H1 (cell line): ENCODE measurements around the gene PALM. TPM values are rescaled to one million over a fixed set of nuclear protein-coding genes. Genes with fewer than 3 reads are reported as not detected.

Experiments
- CTCF ChIA-PET: fragments of 300-600 bp; sonication (Branson Sonifier 250); formaldehyde crosslinking; loops from one replicate; lab custom pipeline; 2021; ENCODE audit not compliant: partially characterized antibody; lab: Charles Lee
- POLR2A ChIA-PET: fragments of 300-600 bp; sonication (Branson Sonifier 250); formaldehyde crosslinking; loops from one replicate; lab custom pipeline; 2021; ENCODE audit warnings: inconsistent platforms; ENCODE audit not compliant: partially characterized antibody; lab: Charles Lee
- DNase-seq, 2 experiments: peaks; one replicate each; pipeline versions ENCODE4 v3.0.0 to v3.0.0-alpha.2; 2010 to 2022; ENCODE audit warnings: low spot score in 2 of 2, low read depth in 1 of 2, mixed read lengths in 1 of 2
- FAIRE-seq: peaks from 2 replicates; lab custom pipeline; 2011; peaks lifted over from hg19 to GRCh38; lab: Jason Lieb, UNC
- H2AFZ ChIP-seq: 2 replicates; pipeline ENCODE4 v1.8.1; 2012; ENCODE audit warnings: low read length, inconsistent platforms
- H2AK5ac ChIP-seq: 2 replicates; pipeline ENCODE4 v1.6.1; 2013; ENCODE audit warnings: low read depth, low read length
- H2BK120ac ChIP-seq: replicated peaks from 2 replicates; pipeline ENCODE3; 2013; ENCODE audit warnings: low read depth, low read length, inconsistent platforms
- H2BK12ac ChIP-seq: 2 replicates; pipeline ENCODE4 v1.6.1; 2013; ENCODE audit warnings: low read depth, low read length
- H2BK15ac ChIP-seq: 2 replicates; pipeline ENCODE4 v1.6.1; 2013; ENCODE audit warnings: low read length
- H2BK20ac ChIP-seq: 2 replicates; pipeline ENCODE4 v1.6.1; 2013; ENCODE audit warnings: low read length
- H2BK5ac ChIP-seq: 2 replicates; pipeline ENCODE4 v1.6.1; 2013; ENCODE audit warnings: low read depth, low read length
- H3K14ac ChIP-seq: 2 replicates; pipeline ENCODE4 v1.6.1; 2013; ENCODE audit warnings: inconsistent platforms; ENCODE audit not compliant: insufficient read length
- H3K18ac ChIP-seq: 2 replicates; pipeline ENCODE4 v1.6.1; 2013; ENCODE audit warnings: low read length; ENCODE audit errors: extremely low read depth
- H3K23ac ChIP-seq: 2 replicates; pipeline ENCODE4 v1.6.1; 2013; ENCODE audit warnings: inconsistent platforms; ENCODE audit not compliant: insufficient read length
- H3K23me2 ChIP-seq: 2 replicates; pipeline ENCODE4 v1.6.1; 2013; ENCODE audit warnings: low read depth, low read length
- H3K27ac ChIP-seq: 2 replicates; pipeline ENCODE4 v1.6.1; 2011; ENCODE audit warnings: low read depth, low read length, inconsistent platforms
- H3K27me3 ChIP-seq, 4 experiments: replicated peaks in 1 of 4; 1 replicate in 1 of 4; 2 replicates in 3 of 4; pipeline versions ENCODE4 v1.6.1 to v1.8.1; 2011 to 2013; ENCODE audit warnings: low read length in 3 of 4, mild to moderate bottlenecking in 3 of 4, inconsistent platforms in 2 of 4, mixed read lengths in 2 of 4, moderate library complexity in 1 of 4; ENCODE audit not compliant: control insufficient read depth in 3 of 4, insufficient read depth in 3 of 4; ENCODE audit errors: extremely low read depth in 1 of 4
- H3K36me3 ChIP-seq, 4 experiments: 2 replicates each; pipeline versions ENCODE4 v1.6.1 to v1.8.1; 2011 to 2013; ENCODE audit warnings: mild to moderate bottlenecking in 4 of 4, low read length in 3 of 4, moderate library complexity in 2 of 4, control low read depth in 1 of 4, inconsistent platforms in 1 of 4; ENCODE audit not compliant: insufficient read depth in 4 of 4, control insufficient read depth in 2 of 4
- H3K4ac ChIP-seq: replicated peaks from 2 replicates; pipeline ENCODE3; 2013; ENCODE audit warnings: low read length, low read depth, mixed read lengths, inconsistent platforms; ENCODE audit not compliant: insufficient read length
- H3K4me1 ChIP-seq, 4 experiments: replicated peaks in 1 of 4; 1 replicate in 1 of 4; 2 replicates in 3 of 4; pipeline versions ENCODE4 v1.6.1 to v1.8.1; 2011 to 2013; ENCODE audit warnings: low read length in 3 of 4, inconsistent platforms in 2 of 4, mixed read lengths in 1 of 4; ENCODE audit not compliant: insufficient read depth in 4 of 4, control insufficient read depth in 3 of 4
- H3K4me2 ChIP-seq, 2 experiments: 2 replicates each; pipeline versions ENCODE4 v1.6.1 to v1.8.1; 2011 to 2013; ENCODE audit warnings: low read depth in 2 of 2, low read length in 2 of 2, control low read depth in 1 of 2, inconsistent platforms in 1 of 2, mild to moderate bottlenecking in 1 of 2; ENCODE audit not compliant: insufficient read depth in 1 of 2
- H3K4me3 ChIP-seq, 4 experiments: fragments of 200-600, 300-600 bp in 1 of 4; sonication (generic), shearing (Covaris generic), sonication (Bioruptor Twin) in 1 of 4; 2 replicates each; pipeline versions ENCODE4 v1.5.1 to v1.8.1; 2011 to 2016; ENCODE audit warnings: low read length in 4 of 4, low read depth in 3 of 4, control low read depth in 2 of 4, inconsistent platforms in 2 of 4, mild to moderate bottlenecking in 2 of 4, mixed read lengths in 1 of 4, moderate library complexity in 1 of 4; ENCODE audit not compliant: insufficient read depth in 2 of 4; ENCODE audit errors: extremely low read depth in 1 of 4
- H3K56ac ChIP-seq: replicated peaks from 2 replicates; pipeline ENCODE3; 2013; ENCODE audit warnings: low read depth, mild to moderate bottlenecking, mixed read lengths, low read length, inconsistent platforms; ENCODE audit not compliant: insufficient read length
- H3K79me1 ChIP-seq: 2 replicates; pipeline ENCODE4 v1.6.1; 2013; ENCODE audit warnings: low read depth, low read length, control low read depth
- H3K79me2 ChIP-seq, 2 experiments: 2 replicates each; pipeline versions ENCODE4 v1.6.1 to v1.8.1; 2012 to 2013; ENCODE audit warnings: low read length in 2 of 2, mild to moderate bottlenecking in 2 of 2, inconsistent platforms in 1 of 2; ENCODE audit not compliant: insufficient read depth in 2 of 2, control insufficient read depth in 1 of 2
- H3K9ac ChIP-seq, 4 experiments: replicated peaks in 1 of 4; 1 replicate in 1 of 4; 2 replicates in 3 of 4; pipeline versions ENCODE4 v1.6.1 to v1.8.1; 2011 to 2013; ENCODE audit warnings: low read depth in 3 of 4, low read length in 3 of 4, control low read depth in 2 of 4, mild to moderate bottlenecking in 2 of 4, moderate library complexity in 2 of 4, inconsistent platforms in 1 of 4; ENCODE audit errors: extremely low read depth in 1 of 4
- H3K9me3 ChIP-seq, 2 experiments: 2 replicates each; pipeline versions ENCODE4 v1.6.1 to v1.8.1; 2012 to 2013; ENCODE audit warnings: mild to moderate bottlenecking in 2 of 2, moderate library complexity in 2 of 2, control low read depth in 1 of 2, inconsistent platforms in 1 of 2, low read depth in 1 of 2, low read length in 1 of 2, mixed read lengths in 1 of 2; ENCODE audit not compliant: insufficient read depth in 2 of 2
- H4K20me1 ChIP-seq, 2 experiments: replicated peaks in 1 of 2; 2 replicates each; pipeline versions ENCODE3 to v1.8.1; 2011 to 2013; ENCODE audit warnings: inconsistent platforms in 2 of 2, low read length in 2 of 2, mild to moderate bottlenecking in 1 of 2; ENCODE audit not compliant: insufficient read depth in 2 of 2, control insufficient read depth in 1 of 2
- H4K5ac ChIP-seq: 2 replicates; pipeline ENCODE4 v1.6.1; 2013; ENCODE audit warnings: low read length, low read depth, mixed read lengths, inconsistent platforms; ENCODE audit not compliant: insufficient read length
- H4K8ac ChIP-seq: 2 replicates; pipeline ENCODE4 v1.8.0; 2013; ENCODE audit warnings: mild to moderate bottlenecking, moderate library complexity, low read length, inconsistent platforms; ENCODE audit not compliant: insufficient read depth; ENCODE audit errors: extremely low read depth
- H4K91ac ChIP-seq: replicated peaks from 2 replicates; pipeline ENCODE3; 2013; ENCODE audit warnings: low read length, mixed read lengths, inconsistent platforms; ENCODE audit not compliant: insufficient read length
- BRCA1 ChIP-seq: IDR thresholded peaks from 2 replicates; pipeline ENCODE4 v1.6.1; 2012; ENCODE audit warnings: low read depth, low read length, improper control_type of control experiment
- CBX5 ChIP-seq: fragments of 300-800, 300-1000 bp; sonication (generic); IDR thresholded peaks from 2 replicates; pipeline ENCODE4 v1.7.1; 2016; ENCODE audit warnings: antibody characterized with exemption, low read length, low read depth
- EP300 ChIP-seq, 2 experiments: IDR thresholded peaks; 1 replicate in 1 of 2; 2 replicates in 1 of 2; pipeline ENCODE4 v1.6.1; 2011 to 2012; ENCODE audit warnings: low read depth in 2 of 2, low read length in 2 of 2, mild to moderate bottlenecking in 2 of 2, borderline replicate concordance in 1 of 2, inconsistent platforms in 1 of 2, moderate library complexity in 1 of 2
- RFX5 ChIP-seq: IDR thresholded peaks from 2 replicates; pipeline ENCODE4 v1.6.1; 2011; ENCODE audit warnings: low read depth, low read length, improper control_type of control experiment, borderline replicate concordance
- SIX5 ChIP-seq: IDR thresholded peaks from 2 replicates; pipeline ENCODE4 v1.6.1; 2011; ENCODE audit warnings: mild to moderate bottlenecking, low read depth, low read length
- SP2 ChIP-seq: IDR thresholded peaks from 2 replicates; pipeline ENCODE4 v1.6.1; 2012; ENCODE audit warnings: mild to moderate bottlenecking, low read length, inconsistent platforms
- WGBS, 2 experiments: shearing (Covaris generic) in 1 of 2; methylation state at CpG; one replicate each; pipeline versions ENCODE4 v1.1.6 to v1.1.7; 2013 to 2015; ENCODE audit warnings: low lambda C conversion rate in 2 of 2, mixed read lengths in 2 of 2, inconsistent platforms in 1 of 2, low coverage in 1 of 2, missing lambda C conversion rate in 1 of 2; ENCODE audit not compliant: insufficient replicate concordance in 2 of 2, insufficient coverage in 1 of 2, insufficient read length in 1 of 2; ENCODE audit errors: extremely low coverage in 1 of 2, missing lambda C conversion rate in 1 of 2; 5-methylcytosine and 5-hydroxymethylcytosine counted together
- polyA plus RNA-seq, 7 experiments: library from polyadenylated mRNA; depleted of rRNA in 3 of 7; stranded (reverse) in 5 of 7; unstranded in 2 of 7; fragments of >200 nt in 5 of 7; fragments of 200-250 nt in 2 of 7; gene quantifications; 1 replicate in 5 of 7; 2 replicates in 1 of 7; 4 replicates in 1 of 7; pipeline versions ENCODE4 v1.2.1 to v1.2.3, GENCODE V29; 2011 to 2013; ENCODE audit warnings: missing spikeins in 2 of 7, mixed read lengths in 2 of 7
- total RNA-seq: library from RNA; stranded (reverse); fragmentation: NEBNext Ultra II Directional; extraction: Animal tissue kit (Norgen Biotek cat#: 25700); gene quantifications from 2 replicates; pipeline ENCODE4 v1.2.1, GENCODE V29; 2021
- TF ChIP-seq, protein P1 (sequence below): IDR thresholded peaks from 2 replicates; pipeline ENCODE4 v1.6.1; 2011; ENCODE audit warnings: low read length, improper control_type of control experiment
- TF ChIP-seq, protein P2 (sequence below), 3 experiments: IDR thresholded peaks; 1 replicate in 2 of 3; 2 replicates in 1 of 3; pipeline versions ENCODE4 v1.5.1 to v1.6.1; 2011; ENCODE audit warnings: low read length in 3 of 3, mild to moderate bottlenecking in 3 of 3, inconsistent platforms in 2 of 3, low read depth in 1 of 3, moderate library complexity in 1 of 3; ENCODE audit not compliant: insufficient read depth in 1 of 3; ENCODE audit errors: control extremely low read depth in 1 of 3

PALM gene
- total and polyA plus RNA-seq, 2 of the 8 experiments (the other 6 are each of a cell fraction or from before 2014, with no cell fraction given) = 5.7 to 16.5 TPM

DNA sequence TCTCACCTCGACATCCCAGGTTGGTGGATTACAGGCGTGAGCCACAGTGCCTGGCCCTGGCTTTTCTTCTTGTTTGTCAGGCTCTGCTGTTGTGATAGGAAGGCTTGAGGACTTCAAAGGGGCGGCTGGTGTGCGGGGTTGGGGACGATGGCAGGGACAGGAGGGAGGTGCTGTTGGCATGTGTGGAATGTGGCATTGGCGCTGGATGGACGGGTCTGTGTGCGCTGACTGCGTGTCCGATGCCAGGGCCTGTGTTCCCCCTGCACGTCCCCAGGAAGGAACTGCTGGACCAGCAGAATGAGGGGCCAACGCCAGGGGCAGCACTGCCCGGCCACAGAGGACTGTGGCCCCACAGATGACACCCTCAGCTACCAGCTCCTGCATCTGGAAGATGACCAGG is 75.8 kb downstream of the PALM start:
- no peak overlapping the region for H4K8ac ChIP-seq
- H3K9ac ChIP-seq = no peak overlapping the region
- no peak overlapping the region for H4K5ac ChIP-seq
- H4K91ac ChIP-seq = peak overlapping the region; percentile 81
- peak overlapping the region; percentile 66; the same call in 1 of the 2 replicates for H2BK5ac ChIP-seq
- FAIRE-seq = no peak
- H3K23me2 ChIP-seq = no peaks in the 10 kb centered on the region
- no peaks in the 10 kb centered on the region; the same call in none of the 2 replicates for H3K79me1 ChIP-seq
- no peaks in the 10 kb centered on the region for H4K20me1 ChIP-seq
- no peak overlapping the region for H3K56ac ChIP-seq
- H3K4me3 ChIP-seq = no peak overlapping the region
- ChIA-PET POLR2A (interaction anchor here (0.6 to 9.0 kb wide), 8 partner anchors 10 to 242 kb away, joined by 3 to 61 read pairs (median 14); partner anchors contain the start of genes CNN2 and PTBP1), CTCF (interaction anchor here (0.6 to 1.1 kb wide), 5 partner anchors 7 to 193 kb away, joined by 3 to 6 read pairs (median 3); no protein-coding TSS in a partner anchor)
- no peak for DNase-seq
- H2BK120ac ChIP-seq = peak overlapping the region; percentile 33
- no peak overlapping the region for H2BK15ac ChIP-seq
- H2BK20ac ChIP-seq = peak overlapping the region; percentile 80; the same call in 1 of the 2 replicates
- 88% methylated on average over 13 of the region's 13 CpGs; no CpG with 5 or more reads in 1 of the 2 experiments for WGBS, 2 experiments
- H3K79me2 ChIP-seq = peaks cover 0 to 2% of the 10 kb centered on the region in 2 experiments; a peak in 2 of 4 replicates
- no peak overlapping the region for H3K14ac ChIP-seq
- H3K23ac ChIP-seq = no peak overlapping the region
- peaks cover 7 to 27% (median 20%) of the 10 kb centered on the region in 4 experiments for H3K4me1 ChIP-seq
- H2AFZ ChIP-seq = no peak overlapping the region
- H3K27ac ChIP-seq = no peak overlapping the region
- H2BK12ac ChIP-seq = peak overlapping the region; percentile 95; the same call in 1 of the 2 replicates
- peak overlapping the region; percentile 78 for H2AK5ac ChIP-seq
- H3K36me3 ChIP-seq = no peaks in the 10 kb centered on the region
- no peaks in the 10 kb centered on the region for H3K9me3 ChIP-seq
- H3K27me3 ChIP-seq = no peaks in the 10 kb centered on the region
- H3K4ac ChIP-seq = peak overlapping the region; percentile 21
- peak overlapping the region; percentile 38 for H3K18ac ChIP-seq
- H3K4me2 ChIP-seq = peak overlapping the region in 1 of 2 experiments; percentile 56; a peak in 2 of 4 replicates
- TF ChIP-seq CBX5 (no peak), RFX5 (no peak), SP2 (no peak), EP300 (IDR thresholded peaks at IDR 0.05; ENCODE audit: borderline replicate concordance in 1 of 2, low read depth in 2 of 2, low read length in 2 of 2) (no peak), SIX5 (no peak), BRCA1 (no peak)
- TF ChIP-seq, protein P1, sequence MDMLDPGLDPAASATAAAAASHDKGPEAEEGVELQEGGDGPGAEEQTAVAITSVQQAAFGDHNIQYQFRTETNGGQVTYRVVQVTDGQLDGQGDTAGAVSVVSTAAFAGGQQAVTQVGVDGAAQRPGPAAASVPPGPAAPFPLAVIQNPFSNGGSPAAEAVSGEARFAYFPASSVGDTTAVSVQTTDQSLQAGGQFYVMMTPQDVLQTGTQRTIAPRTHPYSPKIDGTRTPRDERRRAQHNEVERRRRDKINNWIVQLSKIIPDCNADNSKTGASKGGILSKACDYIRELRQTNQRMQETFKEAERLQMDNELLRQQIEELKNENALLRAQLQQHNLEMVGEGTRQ = no peak
- TF ChIP-seq, protein P2, sequence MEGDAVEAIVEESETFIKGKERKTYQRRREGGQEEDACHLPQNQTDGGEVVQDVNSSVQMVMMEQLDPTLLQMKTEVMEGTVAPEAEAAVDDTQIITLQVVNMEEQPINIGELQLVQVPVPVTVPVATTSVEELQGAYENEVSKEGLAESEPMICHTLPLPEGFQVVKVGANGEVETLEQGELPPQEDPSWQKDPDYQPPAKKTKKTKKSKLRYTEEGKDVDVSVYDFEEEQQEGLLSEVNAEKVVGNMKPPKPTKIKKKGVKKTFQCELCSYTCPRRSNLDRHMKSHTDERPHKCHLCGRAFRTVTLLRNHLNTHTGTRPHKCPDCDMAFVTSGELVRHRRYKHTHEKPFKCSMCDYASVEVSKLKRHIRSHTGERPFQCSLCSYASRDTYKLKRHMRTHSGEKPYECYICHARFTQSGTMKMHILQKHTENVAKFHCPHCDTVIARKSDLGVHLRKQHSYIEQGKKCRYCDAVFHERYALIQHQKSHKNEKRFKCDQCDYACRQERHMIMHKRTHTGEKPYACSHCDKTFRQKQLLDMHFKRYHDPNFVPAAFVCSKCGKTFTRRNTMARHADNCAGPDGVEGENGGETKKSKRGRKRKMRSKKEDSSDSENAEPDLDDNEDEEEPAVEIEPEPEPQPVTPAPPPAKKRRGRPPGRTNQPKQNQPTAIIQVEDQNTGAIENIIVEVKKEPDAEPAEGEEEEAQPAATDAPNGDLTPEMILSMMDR (IDR thresholded peaks at IDR 0.05; ENCODE audit: control extremely low read depth in 1 of 3, insufficient read depth in 1 of 3, low read depth in 1 of 3, low read length in 3 of 3) = no peak
